Measurements from ENCODE around the gene HERPUD1.
"Not testable (repeated sequence)": the region's sequence is repeated elsewhere in the genome, so short reads cannot be mapped to it uniquely, and the experiment has no call there.

Gene HERPUD1

GRCh38 chr16:56931892-56932720 is at the start of gene HERPUD1:
Gene HERPUD1, plus strand, starts transcription at chr16:56932142. Its CDS starts 103 bp downstream, at chr16:56932245.
- DNase-seq = peak; percentile 82 to 100 (median 99)

GRCh38 chr16:56883586-56883985 is 48.4 kb upstream of the HERPUD1 start:
- no peak for DNase-seq

GRCh38 chr16:56884026-56884582 is 47.8 kb upstream of the HERPUD1 start:
- DNase-seq = no peak

- DNase-seq = not testable (repeated sequence)
Measured at GRCh38 chr16:56884929-56885328, 47.0 kb upstream of the HERPUD1 start.

GRCh38 chr16:56885446-56886162 is 46.3 kb upstream of the HERPUD1 start:
- no peak for DNase-seq

- DNase-seq = no peak
Measured at GRCh38 chr16:56886296-56886695, 45.6 kb upstream of the HERPUD1 start.

- DNase-seq = no peak
Measured at GRCh38 chr16:56886826-56887225, 45.1 kb upstream of the HERPUD1 start.

- DNase-seq = no peak
Measured at GRCh38 chr16:56888806-56889205, 43.1 kb upstream of the HERPUD1 start.

- DNase-seq = no peak
Measured at GRCh38 chr16:56889206-56889605, 42.7 kb upstream of the HERPUD1 start.

- no peak for DNase-seq
Measured at GRCh38 chr16:56891685-56892084, 40.3 kb upstream of the HERPUD1 start.

- DNase-seq = no peak
Measured at GRCh38 chr16:56892705-56893104, 39.2 kb upstream of the HERPUD1 start.

- no peak for DNase-seq
Measured at GRCh38 chr16:56894331-56894917, 37.5 kb upstream of the HERPUD1 start.

GRCh38 chr16:56895813-56896212 is 36.1 kb upstream of the HERPUD1 start:
- DNase-seq = no peak

- DNase-seq = no peak
Measured at GRCh38 chr16:56896244-56896643, 35.7 kb upstream of the HERPUD1 start.

GRCh38 chr16:56897026-56897799 is 34.7 kb upstream of the HERPUD1 start:
- DNase-seq = no peak

- DNase-seq = no peak
Measured at GRCh38 chr16:56898847-56899246, 33.1 kb upstream of the HERPUD1 start.

- no peak for DNase-seq
Measured at GRCh38 chr16:56903866-56904265, 28.1 kb upstream of the HERPUD1 start.

- DNase-seq = no peak
Measured at GRCh38 chr16:56907401-56907800, 24.5 kb upstream of the HERPUD1 start.

GRCh38 chr16:56909527-56909979 is 22.4 kb upstream of the HERPUD1 start:
- no peak for DNase-seq

- no peak for DNase-seq
Measured at GRCh38 chr16:56910112-56910511, 21.8 kb upstream of the HERPUD1 start.
